IMR-90 (cell line): Measurements from ENCODE around the gene ZBTB3.

ENCODE experiments used
- CEBPB ChIP-seq: IDR thresholded peaks from 2 replicates; pipeline ENCODE4 v1.6.1; 2012; ENCODE audit warnings: low read depth, low read length, improper control_type of control experiment
- RFX5 ChIP-seq: IDR thresholded peaks from 2 replicates; pipeline ENCODE4 v1.8.0; 2012; ENCODE audit warnings: low read depth, mild to moderate bottlenecking, low read length, moderate library complexity
- TF ChIP-seq, protein P1 (sequence below): conservative IDR thresholded peaks from 2 replicates; pipeline ENCODE4 v1.5.1; 2012; ENCODE audit warnings: mild to moderate bottlenecking, low read depth, low read length, improper control_type of control experiment

DNA sequence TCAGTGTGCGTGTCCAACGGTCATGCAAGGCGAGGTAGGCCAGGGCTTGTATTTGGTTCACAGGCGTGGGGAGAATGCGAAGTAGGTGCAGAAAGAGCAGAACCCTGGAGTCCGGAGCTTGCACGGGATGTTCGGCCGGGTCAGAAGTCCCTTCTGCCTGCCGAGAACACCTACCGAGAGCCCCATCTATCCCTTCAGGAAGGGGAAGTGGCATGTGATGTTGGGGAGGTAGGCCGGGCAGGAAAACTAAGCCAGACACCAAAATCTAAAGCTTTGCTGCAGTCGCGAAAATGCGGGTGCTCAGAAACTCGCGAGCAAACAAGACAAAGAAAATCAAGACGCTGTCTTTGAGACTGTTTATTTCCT, 16.8 kb upstream of the ZBTB3 start:
- TF ChIP-seq, protein P1, sequence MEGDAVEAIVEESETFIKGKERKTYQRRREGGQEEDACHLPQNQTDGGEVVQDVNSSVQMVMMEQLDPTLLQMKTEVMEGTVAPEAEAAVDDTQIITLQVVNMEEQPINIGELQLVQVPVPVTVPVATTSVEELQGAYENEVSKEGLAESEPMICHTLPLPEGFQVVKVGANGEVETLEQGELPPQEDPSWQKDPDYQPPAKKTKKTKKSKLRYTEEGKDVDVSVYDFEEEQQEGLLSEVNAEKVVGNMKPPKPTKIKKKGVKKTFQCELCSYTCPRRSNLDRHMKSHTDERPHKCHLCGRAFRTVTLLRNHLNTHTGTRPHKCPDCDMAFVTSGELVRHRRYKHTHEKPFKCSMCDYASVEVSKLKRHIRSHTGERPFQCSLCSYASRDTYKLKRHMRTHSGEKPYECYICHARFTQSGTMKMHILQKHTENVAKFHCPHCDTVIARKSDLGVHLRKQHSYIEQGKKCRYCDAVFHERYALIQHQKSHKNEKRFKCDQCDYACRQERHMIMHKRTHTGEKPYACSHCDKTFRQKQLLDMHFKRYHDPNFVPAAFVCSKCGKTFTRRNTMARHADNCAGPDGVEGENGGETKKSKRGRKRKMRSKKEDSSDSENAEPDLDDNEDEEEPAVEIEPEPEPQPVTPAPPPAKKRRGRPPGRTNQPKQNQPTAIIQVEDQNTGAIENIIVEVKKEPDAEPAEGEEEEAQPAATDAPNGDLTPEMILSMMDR = no peak
- no peak for TF ChIP-seq CEBPB
- TF ChIP-seq RFX5 = no peak
